DOHH2 (cell line): ENCODE results near the gene PLPP7.

ENCODE experiments used
- H3F3A ChIP-seq: fragments of 200-600 bp; sonication (generic), shearing (Covaris generic); 2 replicates; pipeline ENCODE4 v1.6.0; 2016; ENCODE audit warnings: antibody characterized with exemption, mild to moderate bottlenecking; ENCODE audit not compliant: control insufficient read depth, insufficient read depth
- H3K27ac ChIP-seq: fragments of 200-600 bp; sonication (generic); 2 replicates; pipeline ENCODE4 v1.5.1; 2014; ENCODE audit warnings: low read depth, mild to moderate bottlenecking, low read length, moderate library complexity
- H3K27me3 ChIP-seq: fragments of 200-600 bp; sonication (generic); 2 replicates; pipeline ENCODE4 v1.6.1; 2014; ENCODE audit warnings: mild to moderate bottlenecking, low read length, mixed read lengths; ENCODE audit not compliant: control insufficient read depth
- H3K36me3 ChIP-seq: fragments of 200-600 bp; sonication (generic); 2 replicates; pipeline ENCODE4 v1.6.1; 2014; ENCODE audit warnings: mild to moderate bottlenecking, low read length, moderate library complexity, mixed read lengths; ENCODE audit not compliant: control insufficient read depth
- H3K4me1 ChIP-seq: fragments of 200-600 bp; sonication (generic); 2 replicates; pipeline ENCODE4 v1.6.1; 2014; ENCODE audit warnings: mild to moderate bottlenecking, low read length, mixed read lengths; ENCODE audit not compliant: control insufficient read depth
- H3K4me2 ChIP-seq: fragments of 200-600 bp; sonication (generic); 2 replicates; pipeline ENCODE4 v1.6.0; 2014; ENCODE audit warnings: mild to moderate bottlenecking, low read length, moderate library complexity
- H3K4me3 ChIP-seq: fragments of 200-600 bp; sonication (generic); 2 replicates; pipeline ENCODE4 v1.5.1; 2014; ENCODE audit warnings: mild to moderate bottlenecking, low read length, mixed read lengths
- H3K79me2 ChIP-seq: fragments of 200-600 bp; sonication (generic); 2 replicates; pipeline ENCODE4 v1.6.1; 2014; ENCODE audit warnings: mild to moderate bottlenecking, low read length, mixed read lengths; ENCODE audit not compliant: control insufficient read depth
- H3K9me2 ChIP-seq: fragments of 200-600 bp; sonication (generic); replicated peaks from 2 replicates; pipeline ENCODE4 v1.6.1; 2014; ENCODE audit warnings: mild to moderate bottlenecking, low read length, mixed read lengths; ENCODE audit not compliant: control insufficient read depth
- H3K9me3 ChIP-seq: fragments of 200-600 bp; sonication (generic); 2 replicates; pipeline ENCODE4 v1.6.1; 2014; ENCODE audit warnings: antibody characterized with exemption, low read length, mixed read lengths; ENCODE audit not compliant: control insufficient read depth, insufficient read depth
- H4K20me1 ChIP-seq: fragments of 200-600 bp; sonication (generic); 2 replicates; pipeline ENCODE4 v1.6.0; 2014; ENCODE audit warnings: low read depth, mild to moderate bottlenecking, antibody characterized with exemption, low read length, moderate library complexity; ENCODE audit not compliant: control insufficient read depth, insufficient read depth
- EZH2phosphoT487 ChIP-seq: fragments of 200-600 bp; sonication (generic); IDR thresholded peaks from 2 replicates; pipeline ENCODE4 v1.6.1; 2017; ENCODE audit warnings: borderline replicate concordance, mild to moderate bottlenecking, antibody characterized with exemption, low read length, moderate library complexity, mixed read lengths
- TF ChIP-seq, protein P1 (sequence below): fragments of 200-600 bp; sonication (generic); IDR thresholded peaks from one replicate; pipeline ENCODE4 v1.5.1; 2014; ENCODE audit warnings: antibody characterized with exemption, mild to moderate bottlenecking, low read depth, low read length; ENCODE audit not compliant: poor library complexity, severe bottlenecking

Gene PLPP7

GRCh38 chr9:131300444-131300843, 10.9 kb downstream of the PLPP7 start:
- Histone ChIP-seq H4K20me1 (no peaks in the 10 kb centered on the region), H3K4me3 (no peak overlapping the region), H3K36me3 (no peaks in the 10 kb centered on the region), H3F3A (no peaks in the 10 kb centered on the region), H3K27me3 (no peaks in the 10 kb centered on the region), H3K79me2 (no peaks in the 10 kb centered on the region), H3K27ac (no peak overlapping the region), H3K4me1 (0 out of 2 replicates have a peak, but pooled peaks cover 4% of the 10 kb centered on the region), H3K4me2 (no peak overlapping the region), H3K9me2 (no peaks in the 10 kb centered on the region), H3K9me3 (no peaks in the 10 kb centered on the region)
- no peak for TF ChIP-seq EZH2phosphoT487
- TF ChIP-seq, protein P1, sequence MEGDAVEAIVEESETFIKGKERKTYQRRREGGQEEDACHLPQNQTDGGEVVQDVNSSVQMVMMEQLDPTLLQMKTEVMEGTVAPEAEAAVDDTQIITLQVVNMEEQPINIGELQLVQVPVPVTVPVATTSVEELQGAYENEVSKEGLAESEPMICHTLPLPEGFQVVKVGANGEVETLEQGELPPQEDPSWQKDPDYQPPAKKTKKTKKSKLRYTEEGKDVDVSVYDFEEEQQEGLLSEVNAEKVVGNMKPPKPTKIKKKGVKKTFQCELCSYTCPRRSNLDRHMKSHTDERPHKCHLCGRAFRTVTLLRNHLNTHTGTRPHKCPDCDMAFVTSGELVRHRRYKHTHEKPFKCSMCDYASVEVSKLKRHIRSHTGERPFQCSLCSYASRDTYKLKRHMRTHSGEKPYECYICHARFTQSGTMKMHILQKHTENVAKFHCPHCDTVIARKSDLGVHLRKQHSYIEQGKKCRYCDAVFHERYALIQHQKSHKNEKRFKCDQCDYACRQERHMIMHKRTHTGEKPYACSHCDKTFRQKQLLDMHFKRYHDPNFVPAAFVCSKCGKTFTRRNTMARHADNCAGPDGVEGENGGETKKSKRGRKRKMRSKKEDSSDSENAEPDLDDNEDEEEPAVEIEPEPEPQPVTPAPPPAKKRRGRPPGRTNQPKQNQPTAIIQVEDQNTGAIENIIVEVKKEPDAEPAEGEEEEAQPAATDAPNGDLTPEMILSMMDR: no peak

GRCh38 chr9:131302244-131303075, 12.9 kb downstream of the PLPP7 start:
- Histone ChIP-seq H3K9me3 (no peaks in the 10 kb centered on the region), H3K9me2 (no peaks in the 10 kb centered on the region), H3K79me2 (no peaks in the 10 kb centered on the region), H3K4me2 (no peak overlapping the region), H3K4me1 (0 out of 2 replicates have a peak, but pooled peaks cover 4% of the 10 kb centered on the region), H3K4me3 (no peak overlapping the region), H3F3A (no peaks in the 10 kb centered on the region), H4K20me1 (no peaks in the 10 kb centered on the region), H3K36me3 (no peaks in the 10 kb centered on the region), H3K27me3 (no peaks in the 10 kb centered on the region), H3K27ac (no peak overlapping the region)
- TF ChIP-seq, protein P1: no peak
- no peak for TF ChIP-seq EZH2phosphoT487

GRCh38 chr9:131303381-131304321, 14.1 kb downstream of the PLPP7 start:
- Histone ChIP-seq H3K27me3 (no peaks in the 10 kb centered on the region), H3K9me2 (no peaks in the 10 kb centered on the region), H3K36me3 (no peaks in the 10 kb centered on the region), H3K9me3 (no peaks in the 10 kb centered on the region), H3K27ac (no peak overlapping the region), H3K4me1 (0 out of 2 replicates have a peak, but pooled peaks cover 4% of the 10 kb centered on the region), H4K20me1 (no peaks in the 10 kb centered on the region), H3K79me2 (no peaks in the 10 kb centered on the region), H3K4me2 (no peak overlapping the region), H3K4me3 (no peak overlapping the region), H3F3A (no peaks in the 10 kb centered on the region)
- TF ChIP-seq EZH2phosphoT487: no peak
- TF ChIP-seq, protein P1: no peak
